H1 (cell line): ENCODE measurements around the gene NKAIN2.

Source experiments
- EZH2 ChIP-seq: fragments of 200-600 bp; sonication (generic); IDR thresholded peaks from 2 replicates; pipeline ENCODE4 v1.7.1; 2012; ENCODE audit warnings: low read depth, mild to moderate bottlenecking, moderate library complexity, low read length, inconsistent platforms; ENCODE audit not compliant: severe bottlenecking
- KDM5A ChIP-seq: fragments of 200-600 bp; IDR thresholded peaks from 2 replicates; pipeline ENCODE4 v1.7.1; 2012; ENCODE audit warnings: mild to moderate bottlenecking, low read length, inconsistent platforms, mixed read lengths
- RFX5 ChIP-seq: IDR thresholded peaks from 2 replicates; pipeline ENCODE4 v1.6.1; 2011; ENCODE audit warnings: low read depth, low read length, improper control_type of control experiment, borderline replicate concordance

GRCh38 chr6:124800222-124800621, 996.6 kb downstream of the NKAIN2 start:
- no peak for TF ChIP-seq KDM5A
- TF ChIP-seq RFX5 = no peak
- TF ChIP-seq EZH2 = no peak
